ENCODE results near the gene NFAT5. TPM values are rescaled to one million over a fixed set of nuclear protein-coding genes. Genes with fewer than 3 reads are reported as not detected.

Gene NFAT5
- total RNA-seq, 1 donor from 2014 or later, result 48.8 TPM

GRCh38 chr16:69615528-69615927 is 49.8 kb downstream of the NFAT5 start:
- no peaks in the 10 kb centered on the region for H3K9me3 Mint-ChIP-seq (ENCODE audit: unreplicated experiment)
- peaks cover 3% of the 10 kb centered on the region for H3K27me3 Mint-ChIP-seq (ENCODE audit: unreplicated experiment)
- H3K27ac Mint-ChIP-seq (ENCODE audit: unreplicated experiment), result no peak overlapping the region
- TF ChIP-seq, protein P1, sequence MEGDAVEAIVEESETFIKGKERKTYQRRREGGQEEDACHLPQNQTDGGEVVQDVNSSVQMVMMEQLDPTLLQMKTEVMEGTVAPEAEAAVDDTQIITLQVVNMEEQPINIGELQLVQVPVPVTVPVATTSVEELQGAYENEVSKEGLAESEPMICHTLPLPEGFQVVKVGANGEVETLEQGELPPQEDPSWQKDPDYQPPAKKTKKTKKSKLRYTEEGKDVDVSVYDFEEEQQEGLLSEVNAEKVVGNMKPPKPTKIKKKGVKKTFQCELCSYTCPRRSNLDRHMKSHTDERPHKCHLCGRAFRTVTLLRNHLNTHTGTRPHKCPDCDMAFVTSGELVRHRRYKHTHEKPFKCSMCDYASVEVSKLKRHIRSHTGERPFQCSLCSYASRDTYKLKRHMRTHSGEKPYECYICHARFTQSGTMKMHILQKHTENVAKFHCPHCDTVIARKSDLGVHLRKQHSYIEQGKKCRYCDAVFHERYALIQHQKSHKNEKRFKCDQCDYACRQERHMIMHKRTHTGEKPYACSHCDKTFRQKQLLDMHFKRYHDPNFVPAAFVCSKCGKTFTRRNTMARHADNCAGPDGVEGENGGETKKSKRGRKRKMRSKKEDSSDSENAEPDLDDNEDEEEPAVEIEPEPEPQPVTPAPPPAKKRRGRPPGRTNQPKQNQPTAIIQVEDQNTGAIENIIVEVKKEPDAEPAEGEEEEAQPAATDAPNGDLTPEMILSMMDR (IDR thresholded peaks at IDR 0.05; ENCODE audit: unreplicated experiment), result no peak
- no peak overlapping the region for H3K4me3 Mint-ChIP-seq (ENCODE audit: unreplicated experiment)
- peaks cover 43% of the 10 kb centered on the region for H3K4me1 Mint-ChIP-seq (ENCODE audit: unreplicated experiment)
- no peak for DNase-seq (ENCODE audit: low spot score)
- peaks cover 14% of the 10 kb centered on the region for H3K36me3 Mint-ChIP-seq (ENCODE audit: low read depth, unreplicated experiment)

DNA sequence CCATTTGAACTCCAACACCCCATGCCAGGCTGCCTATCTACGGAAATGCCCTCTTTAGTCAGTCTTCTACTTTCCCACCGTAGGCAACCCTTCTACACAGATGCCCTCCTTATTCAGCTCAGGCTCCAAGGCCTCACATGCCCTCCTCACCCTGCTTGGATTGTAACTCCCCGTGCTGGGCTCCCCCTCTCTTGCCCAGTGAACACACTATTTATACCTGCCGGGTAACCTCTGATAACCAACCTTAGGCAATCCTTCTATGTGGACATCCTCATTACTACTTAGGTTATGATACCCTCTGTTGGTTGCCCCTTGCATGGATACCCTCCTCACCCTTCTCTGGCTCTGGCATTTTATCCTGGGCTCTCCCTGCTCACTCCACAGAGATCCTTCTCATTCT is 50.3 kb downstream of the NFAT5 start:
- Mint-ChIP-seq H3K4me1 (ENCODE audit: unreplicated experiment) (peaks cover 44% of the 10 kb centered on the region), H3K9me3 (ENCODE audit: unreplicated experiment) (no peaks in the 10 kb centered on the region), H3K36me3 (ENCODE audit: low read depth, unreplicated experiment) (peaks cover 14% of the 10 kb centered on the region), H3K4me3 (ENCODE audit: unreplicated experiment) (peak overlapping the region; percentile 44), H3K27me3 (ENCODE audit: unreplicated experiment) (no peaks in the 10 kb centered on the region), H3K27ac (ENCODE audit: unreplicated experiment) (no peak overlapping the region)
- no peak for DNase-seq (ENCODE audit: low spot score)
- TF ChIP-seq, protein P1 (IDR thresholded peaks at IDR 0.05; ENCODE audit: unreplicated experiment), result no peak

DNA sequence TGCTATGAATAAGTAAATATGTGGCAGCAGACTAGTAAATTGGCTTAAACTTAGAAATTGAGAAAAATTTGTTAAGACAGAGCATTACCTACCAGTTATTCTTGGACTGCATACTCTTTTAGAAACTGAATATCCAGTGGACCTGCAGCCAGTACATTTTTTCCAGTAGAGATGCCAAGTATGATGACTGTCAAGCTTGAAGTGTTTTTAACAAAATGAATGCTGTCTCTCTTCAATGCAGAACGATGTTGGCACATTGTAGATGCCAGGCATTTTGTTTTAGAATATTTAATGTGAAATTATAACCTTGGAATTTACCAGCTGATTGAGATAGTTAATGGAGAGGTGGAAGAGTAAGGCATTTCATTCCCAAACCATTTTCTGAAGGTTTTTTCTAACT is 52.5 kb downstream of the NFAT5 start:
- Mint-ChIP-seq H3K27ac (ENCODE audit: unreplicated experiment) (peak overlapping the region; percentile 49), H3K4me1 (ENCODE audit: unreplicated experiment) (peaks cover 34% of the 10 kb centered on the region), H3K36me3 (ENCODE audit: low read depth, unreplicated experiment) (peaks cover 14% of the 10 kb centered on the region), H3K4me3 (ENCODE audit: unreplicated experiment) (no peak overlapping the region), H3K9me3 (ENCODE audit: unreplicated experiment) (no peaks in the 10 kb centered on the region), H3K27me3 (ENCODE audit: unreplicated experiment) (no peaks in the 10 kb centered on the region)
- TF ChIP-seq, protein P1 (IDR thresholded peaks at IDR 0.05; ENCODE audit: unreplicated experiment), result no peak
- no peak for DNase-seq (ENCODE audit: low spot score)

GRCh38 chr16:69618721-69619120 is 53.0 kb downstream of the NFAT5 start:
- Mint-ChIP-seq H3K4me3 (ENCODE audit: unreplicated experiment) (no peak overlapping the region), H3K4me1 (ENCODE audit: unreplicated experiment) (peaks cover 30% of the 10 kb centered on the region), H3K27ac (ENCODE audit: unreplicated experiment) (peak overlapping the region; percentile 85), H3K9me3 (ENCODE audit: unreplicated experiment) (no peaks in the 10 kb centered on the region), H3K27me3 (ENCODE audit: unreplicated experiment) (no peaks in the 10 kb centered on the region), H3K36me3 (ENCODE audit: low read depth, unreplicated experiment) (peaks cover 14% of the 10 kb centered on the region)
- TF ChIP-seq, protein P1 (IDR thresholded peaks at IDR 0.05; ENCODE audit: unreplicated experiment), result no peak
- no peak for DNase-seq (ENCODE audit: low spot score)

GRCh38 chr16:69619514-69619913 is 53.7 kb downstream of the NFAT5 start:
- Mint-ChIP-seq H3K4me1 (ENCODE audit: unreplicated experiment) (peaks cover 26% of the 10 kb centered on the region), H3K4me3 (ENCODE audit: unreplicated experiment) (no peak overlapping the region), H3K9me3 (ENCODE audit: unreplicated experiment) (no peaks in the 10 kb centered on the region), H3K36me3 (ENCODE audit: low read depth, unreplicated experiment) (peaks cover 14% of the 10 kb centered on the region), H3K27ac (ENCODE audit: unreplicated experiment) (peak overlapping the region; percentile 85), H3K27me3 (ENCODE audit: unreplicated experiment) (no peaks in the 10 kb centered on the region)
- DNase-seq (ENCODE audit: low spot score), result no peak
- TF ChIP-seq, protein P1 (IDR thresholded peaks at IDR 0.05; ENCODE audit: unreplicated experiment), result no peak
